ENCODE measurements around the gene WDR27. TPM values are rescaled to one million over a fixed set of nuclear protein-coding genes. Genes with fewer than 3 reads are reported as not detected.

WDR27 gene
- total and polyA plus RNA-seq, 10 donors = 17.6 to 69.5 (median 45.7) TPM

DNA sequence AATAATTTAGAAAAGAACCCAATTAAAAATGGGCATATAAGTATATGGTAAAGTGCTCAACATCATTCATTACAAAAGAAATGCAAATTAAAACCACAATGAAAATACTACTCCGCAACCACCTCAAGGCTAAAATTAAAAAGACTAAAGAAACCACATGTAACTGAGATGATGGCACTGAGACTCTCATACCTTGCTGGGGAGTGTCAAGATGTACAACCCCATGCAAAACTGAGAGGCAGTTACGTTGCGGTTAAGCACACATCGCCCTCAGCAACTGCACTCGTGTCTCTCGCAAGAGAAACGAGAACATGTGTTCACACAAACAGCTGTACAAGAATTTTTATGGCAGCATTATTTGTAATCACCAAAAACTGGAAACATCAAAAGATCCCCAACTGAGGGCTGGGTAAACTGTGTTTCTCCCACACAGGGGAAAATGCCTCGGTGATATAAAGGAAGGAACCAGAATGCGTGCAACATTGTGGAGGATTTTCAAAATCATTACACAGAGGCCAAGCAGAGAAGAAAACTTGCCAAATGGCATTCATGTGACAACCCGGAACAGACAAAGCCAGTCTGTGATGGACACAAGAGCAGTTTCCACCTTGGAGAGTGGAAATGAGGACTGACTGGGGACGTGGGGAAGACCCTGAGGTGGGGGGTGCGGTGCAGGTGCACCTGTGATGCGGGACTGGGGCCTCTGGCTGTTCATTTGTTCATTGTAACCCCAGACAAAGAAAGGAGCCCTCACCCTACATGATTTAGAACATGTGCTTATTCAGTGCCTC lies 144.9 kb downstream of the WDR27 start:
- H3K9me3 ChIP-seq = peaks cover 0 to 10% (median 4%) of the 10 kb centered on the region in 8 donors
- WGBS, 5 donors = 63 to 74% (median 72%) methylated on average over 13 of the region's 13 CpGs
- intact Hi-C loops (cut with DNase I; ENCODE audit: low total_unique reads) = no loop called here
- H3K36me3 ChIP-seq = peaks cover 0 to 20% (median 0%) of the 10 kb centered on the region in 6 donors
- H3K4me1 ChIP-seq = peaks cover 0 to 17% (median 10%) of the 10 kb centered on the region in 6 donors
- peak overlapping the region in 4 of 8 donors; percentile 31 to 45 (median 33) for H3K27ac ChIP-seq
- TF ChIP-seq, protein P1, sequence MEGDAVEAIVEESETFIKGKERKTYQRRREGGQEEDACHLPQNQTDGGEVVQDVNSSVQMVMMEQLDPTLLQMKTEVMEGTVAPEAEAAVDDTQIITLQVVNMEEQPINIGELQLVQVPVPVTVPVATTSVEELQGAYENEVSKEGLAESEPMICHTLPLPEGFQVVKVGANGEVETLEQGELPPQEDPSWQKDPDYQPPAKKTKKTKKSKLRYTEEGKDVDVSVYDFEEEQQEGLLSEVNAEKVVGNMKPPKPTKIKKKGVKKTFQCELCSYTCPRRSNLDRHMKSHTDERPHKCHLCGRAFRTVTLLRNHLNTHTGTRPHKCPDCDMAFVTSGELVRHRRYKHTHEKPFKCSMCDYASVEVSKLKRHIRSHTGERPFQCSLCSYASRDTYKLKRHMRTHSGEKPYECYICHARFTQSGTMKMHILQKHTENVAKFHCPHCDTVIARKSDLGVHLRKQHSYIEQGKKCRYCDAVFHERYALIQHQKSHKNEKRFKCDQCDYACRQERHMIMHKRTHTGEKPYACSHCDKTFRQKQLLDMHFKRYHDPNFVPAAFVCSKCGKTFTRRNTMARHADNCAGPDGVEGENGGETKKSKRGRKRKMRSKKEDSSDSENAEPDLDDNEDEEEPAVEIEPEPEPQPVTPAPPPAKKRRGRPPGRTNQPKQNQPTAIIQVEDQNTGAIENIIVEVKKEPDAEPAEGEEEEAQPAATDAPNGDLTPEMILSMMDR (IDR thresholded peaks at IDR 0.05 in 8 of 11, conservative IDR thresholded peaks at IDR 0.05 in 3 of 11) = no peak
- no peak for TF ChIP-seq POLR2AphosphoS5 (IDR thresholded peaks at IDR 0.05)
- TF ChIP-seq POLR2A (IDR thresholded peaks at IDR 0.05) = no peak
- H3K4me3 ChIP-seq = no peak overlapping the region
- DNase-seq = no peak
- H3K27me3 ChIP-seq (replicated peaks in 1 of 7) = no peaks in the 10 kb centered on the region

DNA sequence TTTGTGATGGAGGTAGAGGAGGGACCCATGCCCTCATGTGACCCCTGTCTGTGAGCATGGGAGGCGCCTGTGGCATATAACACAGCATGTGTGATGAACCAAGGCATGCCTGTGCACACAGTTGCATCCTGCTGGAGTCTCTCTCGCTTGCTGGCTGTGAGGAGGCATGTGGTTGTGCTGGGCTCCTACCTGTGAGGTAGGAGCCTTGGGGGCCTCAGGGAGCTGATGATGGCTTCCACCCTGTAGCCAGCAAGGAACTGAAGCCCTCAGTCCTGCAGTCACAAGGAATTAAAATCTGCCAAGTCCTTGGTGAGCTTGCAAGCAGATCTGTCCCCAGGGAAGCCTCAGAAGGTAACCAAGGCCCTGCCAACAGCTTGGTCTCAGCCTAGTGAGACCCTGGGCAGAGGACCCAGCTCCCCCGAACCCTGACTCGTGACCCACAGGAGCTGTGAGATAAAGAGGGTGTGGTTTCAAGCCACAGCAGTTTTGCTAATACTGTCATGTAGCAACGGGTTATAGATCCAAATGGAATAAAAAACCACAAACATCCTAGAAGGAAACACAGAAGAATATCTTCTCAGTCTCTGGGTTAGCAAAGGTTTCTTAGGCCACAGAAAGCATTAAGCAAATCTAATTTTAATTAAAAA lies 145.7 kb downstream of the WDR27 start:
- Histone ChIP-seq H3K27me3 (replicated peaks in 1 of 7) (no peaks in the 10 kb centered on the region), H3K27ac (no peak overlapping the region), H3K4me1 (peaks cover 0 to 17% (median 10%) of the 10 kb centered on the region in 6 donors), H3K4me3 (no peak overlapping the region), H3K36me3 (peaks cover 0 to 20% (median 0%) of the 10 kb centered on the region in 6 donors), H3K9me3 (peaks cover 0 to 2% (median 0%) of the 10 kb centered on the region in 8 donors)
- 76 to 81% (median 79%) methylated on average over 5 of the region's 5 CpGs for WGBS, 5 donors
- TF ChIP-seq, protein P1 (IDR thresholded peaks at IDR 0.05 in 8 of 11, conservative IDR thresholded peaks at IDR 0.05 in 3 of 11) = no peak
- TF ChIP-seq POLR2A (IDR thresholded peaks at IDR 0.05) (no peak), POLR2AphosphoS5 (IDR thresholded peaks at IDR 0.05) (no peak)
- intact Hi-C loops (cut with DNase I; ENCODE audit: low total_unique reads) = no loop called here
- no peak for DNase-seq

GRCh38 chr6:169545982-169546381 lies 155.8 kb downstream of the WDR27 start:
- TF ChIP-seq, protein P1 (IDR thresholded peaks at IDR 0.05 in 8 of 11, conservative IDR thresholded peaks at IDR 0.05 in 3 of 11) = no peak
- no peak for TF ChIP-seq POLR2AphosphoS5 (IDR thresholded peaks at IDR 0.05)
- no peak for TF ChIP-seq POLR2A (IDR thresholded peaks at IDR 0.05)

DNA sequence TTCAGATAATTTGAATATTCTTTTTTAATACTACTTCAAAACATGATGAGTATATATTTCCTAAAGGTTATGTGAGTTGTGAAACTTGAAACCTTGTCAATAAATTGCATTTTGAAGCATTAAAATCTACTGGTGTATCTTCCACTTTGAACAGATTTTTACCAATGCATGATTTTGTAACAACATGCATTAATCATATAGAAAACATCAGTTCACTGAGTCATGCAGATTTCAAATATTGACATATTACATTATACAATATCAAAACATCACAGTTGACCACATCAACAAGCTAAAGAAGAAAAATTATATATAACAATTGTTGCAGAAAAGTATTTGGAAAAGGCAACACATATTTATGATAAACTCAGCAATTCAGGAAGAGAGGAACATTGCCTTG lies 158.1 kb downstream of the WDR27 start:
- H3K4me1 ChIP-seq = no peaks in the 10 kb centered on the region
- peaks cover 0 to 20% (median 17%) of the 10 kb centered on the region in 8 donors for H3K9me3 ChIP-seq
- H3K4me3 ChIP-seq = no peak overlapping the region
- no peaks in the 10 kb centered on the region for H3K27me3 ChIP-seq (replicated peaks in 1 of 7)
- DNase-seq = no peak
- no peaks in the 10 kb centered on the region for H3K36me3 ChIP-seq
- no peak for TF ChIP-seq POLR2AphosphoS5 (IDR thresholded peaks at IDR 0.05)
- TF ChIP-seq, protein P1 (IDR thresholded peaks at IDR 0.05 in 8 of 11, conservative IDR thresholded peaks at IDR 0.05 in 3 of 11) = no peak
- TF ChIP-seq POLR2A (IDR thresholded peaks at IDR 0.05) = no peak
- H3K27ac ChIP-seq = no peak overlapping the region
- intact Hi-C loops (cut with DNase I; ENCODE audit: low total_unique reads) = no loop called here

More at GRCh38 chr6:169545982-169546381, 155.8 kb downstream of the WDR27 start:
- Histone ChIP-seq H3K4me3 (no peak overlapping the region), H3K4me1 (no peaks in the 10 kb centered on the region), H3K27ac (no peak overlapping the region), H3K27me3 (replicated peaks in 1 of 7) (no peaks in the 10 kb centered on the region), H3K9me3 (peaks cover 0 to 28% (median 21%) of the 10 kb centered on the region in 8 donors), H3K36me3 (no peaks in the 10 kb centered on the region)
- no peak for DNase-seq
- whole genome bisulfite sequencing, 5 donors = 81 to 94% (median 92%) methylated on average over 6 of the region's 6 CpGs
- intact Hi-C loops (cut with DNase I; ENCODE audit: low total_unique reads) = no loop called here

Measured in spleen (tissue), 11 donors.